H1 (cell line): ENCODE data around the gene PIGS. TPM values are rescaled to one million over a fixed set of nuclear protein-coding genes. Genes with fewer than 3 reads are reported as not detected.
A peak's percentile ranks its signal among the peaks of the same experiment; 100 is the strongest.

Experiments
- CTCF ChIA-PET: fragments of 300-600 bp; sonication (Branson Sonifier 250); formaldehyde crosslinking; loops from one replicate; lab custom pipeline; 2021; ENCODE audit not compliant: partially characterized antibody; lab: Charles Lee
- POLR2A ChIA-PET: fragments of 300-600 bp; sonication (Branson Sonifier 250); formaldehyde crosslinking; loops from one replicate; lab custom pipeline; 2021; ENCODE audit warnings: inconsistent platforms; ENCODE audit not compliant: partially characterized antibody; lab: Charles Lee
- DNase-seq, 2 experiments: peaks; one replicate each; pipeline versions ENCODE4 v3.0.0 to v3.0.0-alpha.2; 2010 to 2022; ENCODE audit warnings: low spot score in 2 of 2, low read depth in 1 of 2, mixed read lengths in 1 of 2
- FAIRE-seq: peaks from 2 replicates; lab custom pipeline; 2011; peaks lifted over from hg19 to GRCh38; lab: Jason Lieb, UNC
- H2AFZ ChIP-seq: 2 replicates; pipeline ENCODE4 v1.8.1; 2012; ENCODE audit warnings: low read length, inconsistent platforms
- H2AK5ac ChIP-seq: 2 replicates; pipeline ENCODE4 v1.6.1; 2013; ENCODE audit warnings: low read depth, low read length
- H2BK120ac ChIP-seq: replicated peaks from 2 replicates; pipeline ENCODE3; 2013; ENCODE audit warnings: low read depth, low read length, inconsistent platforms
- H2BK12ac ChIP-seq: 2 replicates; pipeline ENCODE4 v1.6.1; 2013; ENCODE audit warnings: low read depth, low read length
- H2BK15ac ChIP-seq: 2 replicates; pipeline ENCODE4 v1.6.1; 2013; ENCODE audit warnings: low read length
- H2BK20ac ChIP-seq: 2 replicates; pipeline ENCODE4 v1.6.1; 2013; ENCODE audit warnings: low read length
- H2BK5ac ChIP-seq: 2 replicates; pipeline ENCODE4 v1.6.1; 2013; ENCODE audit warnings: low read depth, low read length
- H3K14ac ChIP-seq: 2 replicates; pipeline ENCODE4 v1.6.1; 2013; ENCODE audit warnings: inconsistent platforms; ENCODE audit not compliant: insufficient read length
- H3K18ac ChIP-seq: 2 replicates; pipeline ENCODE4 v1.6.1; 2013; ENCODE audit warnings: low read length; ENCODE audit errors: extremely low read depth
- H3K23ac ChIP-seq: 2 replicates; pipeline ENCODE4 v1.6.1; 2013; ENCODE audit warnings: inconsistent platforms; ENCODE audit not compliant: insufficient read length
- H3K23me2 ChIP-seq: 2 replicates; pipeline ENCODE4 v1.6.1; 2013; ENCODE audit warnings: low read depth, low read length
- H3K27ac ChIP-seq: 2 replicates; pipeline ENCODE4 v1.6.1; 2011; ENCODE audit warnings: low read depth, low read length, inconsistent platforms
- H3K27me3 ChIP-seq, 4 experiments: replicated peaks in 1 of 4; 1 replicate in 1 of 4; 2 replicates in 3 of 4; pipeline versions ENCODE4 v1.6.1 to v1.8.1; 2011 to 2013; ENCODE audit warnings: low read length in 3 of 4, mild to moderate bottlenecking in 3 of 4, inconsistent platforms in 2 of 4, mixed read lengths in 2 of 4, moderate library complexity in 1 of 4; ENCODE audit not compliant: control insufficient read depth in 3 of 4, insufficient read depth in 3 of 4; ENCODE audit errors: extremely low read depth in 1 of 4
- H3K36me3 ChIP-seq, 4 experiments: 2 replicates each; pipeline versions ENCODE4 v1.6.1 to v1.8.1; 2011 to 2013; ENCODE audit warnings: mild to moderate bottlenecking in 4 of 4, low read length in 3 of 4, moderate library complexity in 2 of 4, control low read depth in 1 of 4, inconsistent platforms in 1 of 4; ENCODE audit not compliant: insufficient read depth in 4 of 4, control insufficient read depth in 2 of 4
- H3K4ac ChIP-seq: replicated peaks from 2 replicates; pipeline ENCODE3; 2013; ENCODE audit warnings: low read length, low read depth, mixed read lengths, inconsistent platforms; ENCODE audit not compliant: insufficient read length
- H3K4me1 ChIP-seq, 4 experiments: replicated peaks in 1 of 4; 1 replicate in 1 of 4; 2 replicates in 3 of 4; pipeline versions ENCODE4 v1.6.1 to v1.8.1; 2011 to 2013; ENCODE audit warnings: low read length in 3 of 4, inconsistent platforms in 2 of 4, mixed read lengths in 1 of 4; ENCODE audit not compliant: insufficient read depth in 4 of 4, control insufficient read depth in 3 of 4
- H3K4me2 ChIP-seq, 2 experiments: 2 replicates each; pipeline versions ENCODE4 v1.6.1 to v1.8.1; 2011 to 2013; ENCODE audit warnings: low read depth in 2 of 2, low read length in 2 of 2, control low read depth in 1 of 2, inconsistent platforms in 1 of 2, mild to moderate bottlenecking in 1 of 2; ENCODE audit not compliant: insufficient read depth in 1 of 2
- H3K4me3 ChIP-seq, 4 experiments: fragments of 200-600, 300-600 bp in 1 of 4; sonication (generic), shearing (Covaris generic), sonication (Bioruptor Twin) in 1 of 4; 2 replicates each; pipeline versions ENCODE4 v1.5.1 to v1.8.1; 2011 to 2016; ENCODE audit warnings: low read length in 4 of 4, low read depth in 3 of 4, control low read depth in 2 of 4, inconsistent platforms in 2 of 4, mild to moderate bottlenecking in 2 of 4, mixed read lengths in 1 of 4, moderate library complexity in 1 of 4; ENCODE audit not compliant: insufficient read depth in 2 of 4; ENCODE audit errors: extremely low read depth in 1 of 4
- H3K56ac ChIP-seq: replicated peaks from 2 replicates; pipeline ENCODE3; 2013; ENCODE audit warnings: low read depth, mild to moderate bottlenecking, mixed read lengths, low read length, inconsistent platforms; ENCODE audit not compliant: insufficient read length
- H3K79me1 ChIP-seq: 2 replicates; pipeline ENCODE4 v1.6.1; 2013; ENCODE audit warnings: low read depth, low read length, control low read depth
- H3K79me2 ChIP-seq, 2 experiments: 2 replicates each; pipeline versions ENCODE4 v1.6.1 to v1.8.1; 2012 to 2013; ENCODE audit warnings: low read length in 2 of 2, mild to moderate bottlenecking in 2 of 2, inconsistent platforms in 1 of 2; ENCODE audit not compliant: insufficient read depth in 2 of 2, control insufficient read depth in 1 of 2
- H3K9ac ChIP-seq, 4 experiments: replicated peaks in 1 of 4; 1 replicate in 1 of 4; 2 replicates in 3 of 4; pipeline versions ENCODE4 v1.6.1 to v1.8.1; 2011 to 2013; ENCODE audit warnings: low read depth in 3 of 4, low read length in 3 of 4, control low read depth in 2 of 4, mild to moderate bottlenecking in 2 of 4, moderate library complexity in 2 of 4, inconsistent platforms in 1 of 4; ENCODE audit errors: extremely low read depth in 1 of 4
- H3K9me3 ChIP-seq, 2 experiments: 2 replicates each; pipeline versions ENCODE4 v1.6.1 to v1.8.1; 2012 to 2013; ENCODE audit warnings: mild to moderate bottlenecking in 2 of 2, moderate library complexity in 2 of 2, control low read depth in 1 of 2, inconsistent platforms in 1 of 2, low read depth in 1 of 2, low read length in 1 of 2, mixed read lengths in 1 of 2; ENCODE audit not compliant: insufficient read depth in 2 of 2
- H4K20me1 ChIP-seq, 2 experiments: replicated peaks in 1 of 2; 2 replicates each; pipeline versions ENCODE3 to v1.8.1; 2011 to 2013; ENCODE audit warnings: inconsistent platforms in 2 of 2, low read length in 2 of 2, mild to moderate bottlenecking in 1 of 2; ENCODE audit not compliant: insufficient read depth in 2 of 2, control insufficient read depth in 1 of 2
- H4K5ac ChIP-seq: 2 replicates; pipeline ENCODE4 v1.6.1; 2013; ENCODE audit warnings: low read length, low read depth, mixed read lengths, inconsistent platforms; ENCODE audit not compliant: insufficient read length
- H4K8ac ChIP-seq: 2 replicates; pipeline ENCODE4 v1.8.0; 2013; ENCODE audit warnings: mild to moderate bottlenecking, moderate library complexity, low read length, inconsistent platforms; ENCODE audit not compliant: insufficient read depth; ENCODE audit errors: extremely low read depth
- H4K91ac ChIP-seq: replicated peaks from 2 replicates; pipeline ENCODE3; 2013; ENCODE audit warnings: low read length, mixed read lengths, inconsistent platforms; ENCODE audit not compliant: insufficient read length
- ASH2L ChIP-seq: fragments of 200-600, 300-600 bp; sonication (generic); IDR thresholded peaks from one replicate; pipeline ENCODE4 v1.7.1; 2017; ENCODE audit warnings: low read length
- CREB1 ChIP-seq: IDR thresholded peaks from 2 replicates; pipeline ENCODE4 v1.6.1; 2012; ENCODE audit warnings: inconsistent platforms
- EGR1 ChIP-seq: IDR thresholded peaks from 2 replicates; pipeline ENCODE4 v1.6.1; 2011; ENCODE audit warnings: low read depth, low read length, borderline replicate concordance
- MAFK ChIP-seq: IDR thresholded peaks from 2 replicates; pipeline ENCODE4 v1.6.1; 2012; ENCODE audit warnings: low read depth, mild to moderate bottlenecking, improper control_type of control experiment, low read length
- MAX ChIP-seq: IDR thresholded peaks from 2 replicates; pipeline ENCODE4 v1.6.1; 2012; ENCODE audit warnings: inconsistent platforms
- NANOG ChIP-seq: IDR thresholded peaks from 2 replicates; pipeline ENCODE4 v1.6.1; 2011; ENCODE audit warnings: low read length, low read depth, mild to moderate bottlenecking, inconsistent platforms; ENCODE audit not compliant: insufficient read depth, poor library complexity, severe bottlenecking
- POLR2A ChIP-seq, 2 experiments: IDR thresholded peaks; 1 replicate in 1 of 2; 2 replicates in 1 of 2; pipeline ENCODE4 v1.6.1; 2011; ENCODE audit warnings: low read depth in 2 of 2, low read length in 2 of 2, mild to moderate bottlenecking in 2 of 2; ENCODE audit errors: control extremely low read depth in 1 of 2
- POLR2AphosphoS5 ChIP-seq: IDR thresholded peaks from 2 replicates; pipeline ENCODE4 v1.6.1; 2011; ENCODE audit warnings: low read depth, low read length
- RNF2 ChIP-seq: fragments of 200-900, 300-1000 bp; sonication (generic); IDR thresholded peaks from 2 replicates; pipeline ENCODE4 v1.7.1; 2016; ENCODE audit warnings: borderline replicate concordance, low read depth, mild to moderate bottlenecking, antibody characterized with exemption, low read length; ENCODE audit not compliant: poor library complexity, severe bottlenecking; ENCODE audit errors: missing control alignments
- TAF1 ChIP-seq: IDR thresholded peaks from 2 replicates; pipeline ENCODE4 v1.6.1; 2011; ENCODE audit warnings: mild to moderate bottlenecking, low read depth, low read length
- TBP ChIP-seq: IDR thresholded peaks from 2 replicates; pipeline ENCODE4 v1.6.1; 2011; ENCODE audit warnings: low read depth, low read length, improper control_type of control experiment
- WGBS, 2 experiments: shearing (Covaris generic) in 1 of 2; methylation state at CpG; one replicate each; pipeline versions ENCODE4 v1.1.6 to v1.1.7; 2013 to 2015; ENCODE audit warnings: low lambda C conversion rate in 2 of 2, mixed read lengths in 2 of 2, inconsistent platforms in 1 of 2, low coverage in 1 of 2, missing lambda C conversion rate in 1 of 2; ENCODE audit not compliant: insufficient replicate concordance in 2 of 2, insufficient coverage in 1 of 2, insufficient read length in 1 of 2; ENCODE audit errors: extremely low coverage in 1 of 2, missing lambda C conversion rate in 1 of 2; 5-methylcytosine and 5-hydroxymethylcytosine counted together
- polyA plus RNA-seq, 7 experiments: library from polyadenylated mRNA; depleted of rRNA in 3 of 7; stranded (reverse) in 5 of 7; unstranded in 2 of 7; fragments of >200 nt in 5 of 7; fragments of 200-250 nt in 2 of 7; gene quantifications; 1 replicate in 5 of 7; 2 replicates in 1 of 7; 4 replicates in 1 of 7; pipeline versions ENCODE4 v1.2.1 to v1.2.3, GENCODE V29; 2011 to 2013; ENCODE audit warnings: missing spikeins in 2 of 7, mixed read lengths in 2 of 7
- total RNA-seq: library from RNA; stranded (reverse); fragmentation: NEBNext Ultra II Directional; extraction: Animal tissue kit (Norgen Biotek cat#: 25700); gene quantifications from 2 replicates; pipeline ENCODE4 v1.2.1, GENCODE V29; 2021

PIGS gene
- total and polyA plus RNA-seq, 2 of the 8 experiments (the other 6 are each of a cell fraction or from before 2014, with no cell fraction given), result 44.3 to 50.6 TPM

GRCh38 chr17:28540231-28540630 lies 31.1 kb downstream of the PIGS start:
- no peak overlapping the region for H3K56ac ChIP-seq
- no peak overlapping the region for H3K14ac ChIP-seq
- no peak overlapping the region for H3K23ac ChIP-seq
- WGBS, 2 experiments, result 86% methylated on average over 4 of the region's 4 CpGs; no CpG with 5 or more reads in 1 of the 2 experiments
- ChIA-PET CTCF (interaction anchor here (0.6 to 18.4 kb wide), 28 partner anchors 9 to 687 kb away, joined by 3 to 547 read pairs (median 4); partner anchors contain the start of genes ALDOC, FOXN1 and UNC119), POLR2A (interaction anchor here (1.0 to 1.4 kb wide), 4 partner anchors 9 to 52 kb away, joined by 3 read pairs; no protein-coding TSS in a partner anchor)
- no peak for TF ChIP-seq POLR2A (IDR thresholded peaks at IDR 0.05; ENCODE audit: control extremely low read depth in 1 of 2, low read depth in 2 of 2, low read length in 2 of 2)
- no peak for TF ChIP-seq POLR2AphosphoS5
- no peak for TF ChIP-seq ASH2L
- no peak for TF ChIP-seq TBP
- TF ChIP-seq MAX, result no peak
- TF ChIP-seq RNF2, result no peak
- TF ChIP-seq EGR1, result no peak
- no peak for TF ChIP-seq TAF1
- no peak for TF ChIP-seq CREB1
- no peak for TF ChIP-seq NANOG
- no peak for TF ChIP-seq MAFK
- H3K4ac ChIP-seq, result no peak overlapping the region
- 0 out of 2 replicates have a peak overlapping the region, but pooled peaks have one; percentile 72 for H2BK15ac ChIP-seq
- H3K79me2 ChIP-seq, result no peaks in the 10 kb centered on the region
- H3K27me3 ChIP-seq, result no peaks in the 10 kb centered on the region
- no peak overlapping the region for H2AFZ ChIP-seq
- H3K4me1 ChIP-seq, result peaks cover 0 to 7% (median 0%) of the 10 kb centered on the region in 4 experiments; a peak in 2 of 7 replicates
- FAIRE-seq (no peak), DNase-seq (no peak)
- no peak overlapping the region for H2BK5ac ChIP-seq
- H2AK5ac ChIP-seq, result peak overlapping the region; percentile 18; the same call in 1 of the 2 replicates
- H3K79me1 ChIP-seq, result no peaks in the 10 kb centered on the region
- no peaks in the 10 kb centered on the region for H4K20me1 ChIP-seq
- no peak overlapping the region for H4K91ac ChIP-seq
- H3K4me3 ChIP-seq, result no peak overlapping the region
- no peak overlapping the region for H2BK12ac ChIP-seq
- no peaks in the 10 kb centered on the region for H3K23me2 ChIP-seq
- no peak overlapping the region for H3K9ac ChIP-seq
- no peak overlapping the region for H3K4me2 ChIP-seq
- H4K5ac ChIP-seq, result no peak overlapping the region
- H3K18ac ChIP-seq, result no peak overlapping the region; the same call in 1 of the 2 replicates
- H3K9me3 ChIP-seq, result no peaks in the 10 kb centered on the region
- no peaks in the 10 kb centered on the region for H3K36me3 ChIP-seq
- H4K8ac ChIP-seq, result no peak overlapping the region
- no peak overlapping the region for H2BK20ac ChIP-seq
- H2BK120ac ChIP-seq, result no peak overlapping the region
- H3K27ac ChIP-seq, result no peak overlapping the region
